Measurements from ENCODE around the gene CLEC4M.
"Not testable (repeated sequence)": the region's sequence is repeated elsewhere in the genome, so short reads cannot be mapped to it uniquely, and the experiment has no call there.

CLEC4M gene

GRCh38 chr19:7779631-7780486 lies 16.8 kb downstream of the CLEC4M start:
- no peak for DNase-seq

GRCh38 chr19:7781157-7781556 lies 18.1 kb downstream of the CLEC4M start:
- no peak for DNase-seq

GRCh38 chr19:7783991-7784423 lies 21.0 kb downstream of the CLEC4M start:
- DNase-seq = no peak

- DNase-seq = no peak
These were observed 21.8 kb downstream of the CLEC4M start for GRCh38 chr19:7784856-7785255.

- DNase-seq = no peak
These were observed 24.1 kb downstream of the CLEC4M start for GRCh38 chr19:7787141-7787540.

- no peak for DNase-seq
These were observed 24.6 kb downstream of the CLEC4M start for GRCh38 chr19:7787602-7788177.

GRCh38 chr19:7788178-7788932 lies 25.3 kb downstream of the CLEC4M start:
- DNase-seq = no peak

- DNase-seq = no peak
These were observed 25.9 kb downstream of the CLEC4M start for GRCh38 chr19:7788933-7789323.

- no peak for DNase-seq
These were observed 26.4 kb downstream of the CLEC4M start for GRCh38 chr19:7789447-7789846.

GRCh38 chr19:7790416-7790815 lies 27.4 kb downstream of the CLEC4M start:
- DNase-seq = no peak

GRCh38 chr19:7792281-7792680 lies 29.2 kb downstream of the CLEC4M start:
- DNase-seq = no peak

- DNase-seq = not testable (repeated sequence)
These were observed 29.7 kb downstream of the CLEC4M start for GRCh38 chr19:7792701-7793100.

- no peak for DNase-seq
These were observed 30.4 kb downstream of the CLEC4M start for GRCh38 chr19:7793493-7793892.

GRCh38 chr19:7795555-7796161 lies 32.6 kb downstream of the CLEC4M start:
- no peak for DNase-seq

GRCh38 chr19:7799640-7800355 lies 36.8 kb downstream of the CLEC4M start:
- peak; percentile 56 to 74 for DNase-seq

GRCh38 chr19:7801020-7801570 lies 38.1 kb downstream of the CLEC4M start:
- DNase-seq = no peak

GRCh38 chr19:7806234-7806633 lies 43.2 kb downstream of the CLEC4M start:
- no peak for DNase-seq

- DNase-seq = no peak
These were observed 43.8 kb downstream of the CLEC4M start for GRCh38 chr19:7806876-7807275.

- DNase-seq = no peak
These were observed 45.1 kb downstream of the CLEC4M start for GRCh38 chr19:7808108-7808507.

GRCh38 chr19:7811989-7812388 lies 48.9 kb downstream of the CLEC4M start:
- DNase-seq = no peak

GRCh38 chr19:7815325-7815724 lies 52.3 kb downstream of the CLEC4M start:
- DNase-seq = no peak

GRCh38 chr19:7816040-7816439 lies 53.0 kb downstream of the CLEC4M start:
- not testable (repeated sequence) for DNase-seq
